GM18858 (cell line): ENCODE measurements around the gene DDIAS.
"Not testable (repeated sequence)": the region's sequence is repeated elsewhere in the genome, so short reads cannot be mapped to it uniquely, and the experiment has no call there.

Experiments
- ATAC-seq: cut with Tn5 transposase; IDR thresholded peaks from one replicate; pipeline ENCODE4 v1.9.1; 2021; ENCODE audit not compliant: unreplicated experiment

DDIAS gene

GRCh38 chr11:82922396-82923173 lies 21.0 kb downstream of the DDIAS start:
- not testable (repeated sequence) for ATAC-seq

DNA sequence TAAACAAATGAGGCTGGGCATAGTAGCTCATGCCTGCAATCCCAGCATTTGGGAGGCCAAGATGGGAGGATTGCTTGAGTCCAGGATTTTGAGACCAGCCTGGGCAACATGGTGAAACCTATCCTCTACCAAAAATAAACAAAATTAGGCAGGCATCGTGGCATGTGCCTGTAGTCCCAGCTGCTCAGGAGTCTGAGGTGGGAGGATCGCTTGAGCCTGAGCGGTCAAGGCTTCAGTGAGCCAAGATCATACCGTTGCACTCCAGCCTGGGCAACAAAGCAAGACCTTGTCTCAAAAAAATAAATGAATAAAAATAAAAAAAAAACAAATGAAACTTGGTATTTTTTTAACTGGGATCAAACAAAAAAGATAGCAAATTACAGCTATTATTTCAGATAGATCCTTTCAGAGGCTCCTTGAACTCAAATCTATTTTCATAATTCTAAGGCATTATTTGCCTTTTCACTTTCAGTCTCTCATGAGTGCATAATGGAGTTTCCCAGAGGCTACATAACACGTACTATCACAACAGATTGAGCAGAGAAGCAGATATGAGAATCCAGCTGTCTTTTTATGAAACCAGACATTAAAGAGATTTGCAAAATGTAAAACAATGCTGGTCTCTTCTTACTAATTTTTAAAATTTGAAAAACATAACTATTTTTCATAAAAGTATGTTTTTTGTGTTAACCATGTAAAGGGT lies 23.1 kb downstream of the DDIAS start:
- peak; percentile 37 for ATAC-seq

- ATAC-seq, result peak; percentile 67
These were observed 25.8 kb downstream of the DDIAS start for GRCh38 chr11:82927264-82927880.

DNA sequence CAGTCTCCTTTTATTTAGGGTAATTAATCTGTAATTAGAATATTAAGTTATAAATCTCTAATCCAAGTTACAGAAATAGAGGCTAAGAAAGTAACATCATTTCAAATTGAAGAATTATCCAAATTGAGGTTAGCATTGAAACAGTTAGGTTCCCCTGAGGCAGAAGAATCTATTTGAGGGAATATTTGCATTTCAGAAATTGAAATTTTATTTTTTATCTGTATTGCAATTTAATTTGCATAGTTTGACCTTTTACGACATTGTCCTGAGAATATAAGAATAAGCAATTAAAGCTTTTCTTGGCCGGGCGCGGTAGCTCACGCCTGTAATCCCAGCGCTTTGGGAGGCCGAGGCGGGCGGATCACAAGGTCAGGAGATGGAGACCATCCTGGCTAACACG lies 27.6 kb downstream of the DDIAS start:
- ATAC-seq, result no peak

DNA sequence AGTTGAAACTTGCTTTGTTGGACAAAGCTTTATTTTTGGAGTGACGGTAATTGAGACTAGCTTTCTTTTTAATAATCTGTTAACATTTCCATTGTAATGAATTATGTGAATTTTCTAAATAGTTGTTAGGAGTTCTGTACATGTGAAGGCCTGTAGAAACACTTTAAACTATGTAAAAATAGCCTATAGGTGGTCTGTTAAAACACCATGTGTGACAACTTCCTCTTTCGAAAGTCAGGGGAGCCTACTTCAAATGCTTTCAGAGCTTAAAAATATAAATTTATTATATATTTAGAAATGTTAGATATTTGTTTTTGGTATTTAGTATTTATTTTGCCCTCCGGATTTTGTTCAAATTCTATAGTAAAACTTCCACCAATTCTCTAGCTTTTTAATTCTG lies 28.7 kb downstream of the DDIAS start:
- ATAC-seq, result no peak

DNA sequence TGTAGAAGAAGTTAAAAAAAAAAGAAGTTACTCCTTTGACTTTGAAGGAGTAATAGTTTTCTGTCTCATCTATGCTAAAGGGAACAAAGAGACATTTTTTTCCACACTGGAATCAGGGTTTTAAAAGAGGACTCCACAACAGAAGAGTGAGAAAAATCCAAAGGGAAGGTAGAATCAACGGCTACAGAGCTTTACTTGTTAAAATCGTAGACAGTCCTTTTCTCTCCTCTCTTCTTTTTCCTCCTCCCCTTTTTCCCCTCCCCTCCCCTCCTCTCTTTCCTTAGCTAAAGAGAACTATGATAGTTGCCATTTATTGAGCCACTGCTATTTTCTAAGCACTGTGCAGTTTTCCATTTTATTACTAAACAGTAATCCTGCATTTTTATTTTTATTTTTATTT lies 29.2 kb downstream of the DDIAS start:
- ATAC-seq, result no peak

DNA sequence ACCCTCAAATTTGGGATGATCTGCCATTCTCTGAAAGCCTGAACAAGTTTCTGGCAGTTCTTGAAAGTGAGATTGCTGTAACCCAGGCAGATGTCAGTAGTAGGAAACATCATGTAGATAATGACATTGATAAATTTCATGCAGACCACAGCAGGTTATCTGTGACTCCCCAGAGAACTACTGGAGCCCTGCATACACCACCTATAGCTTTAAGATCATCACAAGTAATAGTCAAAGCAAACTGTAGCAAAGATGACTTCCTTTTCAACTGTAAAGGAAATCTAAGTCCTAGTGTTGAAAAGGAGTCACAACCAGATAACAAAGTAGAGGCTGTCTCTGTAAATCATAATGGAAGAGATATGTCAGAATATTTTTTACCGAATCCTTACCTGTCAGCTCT lies 31.0 kb downstream of the DDIAS start:
- no peak for ATAC-seq

GRCh38 chr11:82936261-82936660 lies 34.7 kb downstream of the DDIAS start:
- ATAC-seq, result no peak

DNA sequence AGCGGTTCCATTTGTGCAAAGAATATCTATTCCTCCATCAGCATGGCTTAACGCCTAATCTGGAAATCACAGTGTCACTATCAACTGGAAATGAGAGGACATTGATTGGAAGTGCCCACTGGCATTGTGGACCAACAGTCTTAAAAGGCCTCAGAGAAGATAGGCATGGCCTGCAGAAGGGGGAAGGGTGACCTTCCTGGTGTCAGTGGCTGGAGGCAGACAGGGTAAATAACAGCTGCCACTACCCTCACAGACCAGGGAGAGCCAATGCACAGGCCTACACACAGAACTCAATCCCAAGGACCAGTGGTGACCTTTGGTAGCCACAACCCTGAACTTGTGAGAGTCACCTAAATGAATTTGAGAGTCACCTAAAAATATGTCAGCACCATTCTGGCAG lies 36.0 kb downstream of the DDIAS start:
- no peak for ATAC-seq

GRCh38 chr11:82939456-82939855 lies 37.9 kb downstream of the DDIAS start:
- no peak for ATAC-seq

DNA sequence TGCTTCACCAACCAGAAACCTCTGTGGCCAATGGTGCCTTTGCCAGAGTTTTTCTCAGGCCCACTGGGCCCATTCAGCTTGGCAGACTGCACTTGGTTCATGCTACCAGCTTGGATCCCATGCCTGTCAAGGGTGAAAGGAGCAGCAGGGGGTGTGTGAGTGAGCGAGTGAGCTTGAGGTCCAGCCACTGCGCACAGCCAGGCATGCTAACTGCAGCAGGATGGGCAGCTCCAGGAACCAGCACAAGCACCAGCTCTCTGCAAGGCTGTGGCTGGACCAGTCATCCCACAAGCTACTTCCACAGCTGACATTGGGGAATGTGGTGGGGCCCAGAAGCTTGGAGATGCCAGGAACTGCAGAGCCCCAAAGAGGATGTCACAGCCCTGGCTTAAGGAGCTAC lies 40.8 kb downstream of the DDIAS start:
- ATAC-seq, result no peak

- not testable (repeated sequence) for ATAC-seq
These were observed 41.9 kb downstream of the DDIAS start for GRCh38 chr11:82943430-82943829.

DNA sequence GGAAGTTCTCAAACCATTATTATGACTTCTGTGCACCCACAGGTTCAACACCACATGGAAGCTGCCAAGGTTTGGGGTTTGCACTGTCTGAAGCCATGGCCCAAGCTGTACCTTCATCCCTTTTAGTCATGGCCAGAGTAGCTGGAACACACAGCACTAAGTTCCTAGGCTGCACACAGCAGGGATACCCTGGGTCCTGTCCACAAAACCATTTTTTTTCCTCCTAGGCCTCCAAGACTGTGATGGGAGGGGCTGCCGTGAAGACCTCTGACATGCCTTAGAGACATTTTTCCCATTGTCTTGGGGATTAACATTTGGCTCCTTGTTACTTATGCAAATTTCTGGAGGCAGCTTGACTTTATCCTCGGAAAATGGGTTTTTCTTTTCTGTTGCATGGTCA lies 42.7 kb downstream of the DDIAS start:
- ATAC-seq, result no peak

DNA sequence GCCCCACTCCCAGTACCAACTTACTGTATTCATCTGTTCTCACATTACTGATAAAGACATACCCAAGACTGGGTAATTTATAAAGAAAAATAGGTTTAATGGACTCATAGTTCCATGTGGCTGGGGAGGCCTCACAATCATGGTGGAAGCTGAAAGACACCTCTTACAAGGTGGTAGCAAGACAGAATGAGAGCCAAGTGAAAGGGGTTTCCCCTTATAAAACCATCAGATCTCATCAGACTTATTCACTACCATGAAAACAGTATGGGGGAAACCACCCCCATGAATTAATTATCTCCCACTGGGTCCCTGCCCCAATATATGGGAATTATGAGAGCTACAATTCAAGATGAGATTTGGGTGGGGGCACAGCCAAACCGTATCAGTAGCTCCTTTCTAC lies 43.5 kb downstream of the DDIAS start:
- not testable (repeated sequence) for ATAC-seq

DNA sequence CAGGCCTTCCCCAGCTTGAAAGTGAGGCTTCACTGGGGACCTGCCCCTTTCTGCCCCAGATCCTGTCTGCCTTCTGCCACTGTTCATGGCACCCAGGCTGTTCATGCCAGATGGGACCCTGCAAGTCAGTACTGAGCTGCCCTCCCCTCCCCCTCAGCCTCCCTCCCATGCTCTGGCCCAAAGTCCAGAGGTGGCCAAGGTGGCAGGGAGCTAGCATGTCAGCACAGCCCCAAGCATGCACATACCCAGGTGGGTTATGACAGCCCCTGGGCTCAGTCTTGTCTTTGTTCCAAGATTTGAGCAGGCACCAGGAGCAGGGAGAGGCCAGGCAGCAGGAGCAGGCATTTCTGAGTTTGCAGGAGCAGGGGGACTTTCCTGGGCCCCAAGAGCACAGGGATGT lies 44.1 kb downstream of the DDIAS start:
- ATAC-seq, result no peak

GRCh38 chr11:82949352-82949751 lies 47.8 kb downstream of the DDIAS start:
- ATAC-seq, result no peak

DNA sequence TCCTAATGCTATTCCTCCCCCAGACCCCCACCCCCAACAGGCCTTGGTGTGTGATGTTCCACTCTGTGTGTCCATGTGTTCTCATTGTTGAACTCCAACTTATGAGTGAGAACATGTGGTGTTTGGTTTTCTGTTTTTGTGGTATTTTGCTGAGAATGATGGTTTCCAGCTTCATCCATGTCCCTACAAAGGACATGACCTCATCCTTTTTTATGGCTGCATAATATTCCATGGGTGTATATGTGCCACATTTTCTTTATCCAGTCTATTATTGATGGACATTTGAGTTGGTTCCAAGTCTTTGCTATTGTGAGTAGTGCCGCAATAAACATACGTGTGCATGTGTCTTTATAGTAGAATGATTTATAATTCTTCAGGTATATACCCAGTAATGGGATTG lies 49.0 kb downstream of the DDIAS start:
- not testable (repeated sequence) for ATAC-seq

DNA sequence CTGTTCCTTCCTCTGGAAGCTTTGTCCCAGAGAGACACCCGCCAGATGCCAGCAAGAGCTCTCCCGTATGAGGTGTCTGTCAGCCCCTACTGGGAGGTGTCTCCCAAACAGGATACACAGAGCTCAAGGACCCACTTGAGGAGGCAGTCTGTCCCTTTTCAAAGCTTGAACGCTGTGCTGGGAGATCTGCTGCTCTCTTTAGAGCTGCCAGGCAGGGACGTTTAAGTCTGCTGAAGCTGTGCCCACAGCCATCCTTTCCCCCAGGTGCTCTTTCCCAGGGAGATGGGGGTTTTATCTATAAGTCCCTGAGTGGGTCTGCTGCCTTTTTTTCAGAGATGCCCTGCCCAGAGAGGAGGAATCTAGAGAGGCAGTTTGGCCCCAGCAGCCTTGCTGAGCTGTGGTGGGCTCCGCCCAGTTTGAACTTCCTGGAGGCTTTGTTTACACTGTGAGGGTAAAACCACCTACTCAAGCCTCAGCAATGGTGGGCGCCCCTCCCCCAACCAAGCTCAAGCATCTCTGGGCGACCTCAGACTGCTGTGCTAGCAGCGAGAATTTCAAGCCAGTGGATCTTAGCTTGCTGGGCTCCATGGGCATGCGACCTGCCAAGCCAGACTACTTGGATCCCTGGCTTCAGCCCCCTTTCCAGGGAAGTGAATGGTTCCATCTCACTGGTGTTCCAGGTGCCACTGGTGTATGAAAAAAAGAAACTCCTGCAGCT lies 54.4 kb downstream of the DDIAS start:
- ATAC-seq, result not testable (repeated sequence)

DNA sequence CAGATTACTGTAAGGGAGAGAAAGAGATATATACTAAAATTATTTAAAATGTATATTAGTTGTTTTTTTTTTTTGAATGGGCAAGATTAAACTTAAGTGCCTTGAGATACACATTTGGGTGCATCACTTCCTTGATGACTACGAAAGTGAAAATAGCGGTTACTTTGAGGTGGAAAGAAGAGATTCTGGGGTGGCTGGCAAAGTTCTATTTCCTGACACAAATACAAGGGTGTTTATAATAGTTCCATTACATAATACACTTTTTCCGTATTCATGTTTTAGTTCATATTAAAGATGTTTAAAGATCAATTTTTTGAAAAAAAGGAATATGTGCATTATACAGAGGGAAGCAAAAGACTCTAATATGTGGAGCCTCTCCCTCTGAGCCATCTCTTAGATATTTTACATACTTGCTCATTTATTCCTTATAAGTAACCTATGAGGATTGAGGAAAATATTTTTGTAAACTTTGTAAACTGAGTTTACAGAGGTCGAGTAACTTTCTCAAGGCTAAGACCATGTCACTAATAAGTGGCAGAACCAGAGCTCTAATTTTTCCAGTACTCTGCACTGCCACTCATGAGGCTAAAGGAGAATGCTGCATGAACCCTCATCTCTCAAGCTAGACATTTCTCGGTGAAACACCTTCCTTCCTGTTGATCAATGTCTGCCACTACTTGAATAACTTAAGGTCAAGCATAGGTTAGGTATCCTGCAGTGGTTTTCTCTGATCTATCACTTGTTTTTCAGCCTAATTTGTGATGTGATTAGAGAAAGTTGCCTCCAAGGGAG lies 58.6 kb downstream of the DDIAS start:
- peak; percentile 90 for ATAC-seq

DNA sequence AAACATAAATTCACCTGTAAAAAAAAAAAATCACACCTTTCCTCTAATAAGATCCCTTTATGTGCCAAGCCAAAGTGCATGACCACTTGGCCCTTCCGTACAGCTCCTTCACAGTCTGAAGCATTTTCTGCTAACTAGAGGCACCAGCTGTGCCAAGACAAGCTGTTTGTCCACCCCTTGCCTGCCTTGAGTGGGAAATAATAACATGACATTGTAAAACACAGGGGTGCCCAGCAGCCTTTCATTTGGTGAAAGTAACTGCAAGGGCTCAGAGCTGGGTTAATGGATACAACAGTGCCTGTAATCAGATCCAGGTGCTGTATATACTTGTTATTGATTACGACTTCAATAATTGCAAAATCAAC lies 59.2 kb downstream of the DDIAS start:
- peak; percentile 22 for ATAC-seq

DNA sequence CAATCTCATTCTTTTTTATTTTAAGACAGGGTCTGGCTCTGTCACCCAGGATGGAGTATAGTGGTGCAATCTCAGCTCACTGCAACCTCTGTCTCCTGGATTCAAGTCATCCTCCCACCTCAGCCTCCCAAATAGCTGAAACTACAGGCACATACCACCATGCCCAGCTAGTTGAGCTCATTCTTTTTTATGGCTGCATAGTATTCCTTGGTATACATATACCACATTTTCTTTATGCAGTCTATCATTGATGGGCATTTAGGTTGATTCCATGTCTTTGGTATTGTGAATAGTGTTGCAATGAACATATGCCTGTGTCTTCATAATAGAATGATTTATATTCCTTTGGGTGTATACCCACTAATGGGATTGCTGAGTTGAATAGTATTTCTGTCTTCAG lies 60.5 kb downstream of the DDIAS start:
- ATAC-seq, result not testable (repeated sequence)
